CD4-positive, alpha-beta T cell treated with Interleukin-17A for 1 hour (primary cell): ENCODE measurements around the gene ZNF692.
A peak's percentile ranks its signal among the peaks of the same experiment; 100 is the strongest.
"Not testable (repeated sequence)": the region's sequence is repeated elsewhere in the genome, so short reads cannot be mapped to it uniquely, and the experiment has no call there.

ENCODE experiments used
- DNase-seq: peaks from one replicate; pipeline ENCODE4 v3.0.0-alpha.2; 2020

Gene ZNF692

GRCh38 chr1:248804771-248805681, 53.9 kb downstream of the ZNF692 start:
- DNase-seq, result peak; percentile 15

- not testable (repeated sequence) for DNase-seq
Observed at GRCh38 chr1:248803501-248803900, 55.4 kb downstream of the ZNF692 start.

- no peak for DNase-seq
Observed at GRCh38 chr1:248802454-248802853, 56.4 kb downstream of the ZNF692 start.

GRCh38 chr1:248800459-248800858, 58.4 kb downstream of the ZNF692 start:
- no peak for DNase-seq
